T-helper 9 cell (primary cell): ENCODE results near the gene ATP6AP2.
A peak's percentile ranks its signal among the peaks of the same experiment; 100 is the strongest.
"Not testable (repeated sequence)": the region's sequence is repeated elsewhere in the genome, so short reads cannot be mapped to it uniquely, and the experiment has no call there.

Source experiments
- DNase-seq: peaks from one replicate; pipeline ENCODE4 v3.0.0-alpha.2; 2020
- total RNA-seq, 2 donors: gene quantifications; one replicate each; lab custom pipeline; 2026; lab: John Stamatoyannopoulos, UW

ATP6AP2 gene
- total RNA-seq = 105 to 115 reads per million in 2 donors

DNA sequence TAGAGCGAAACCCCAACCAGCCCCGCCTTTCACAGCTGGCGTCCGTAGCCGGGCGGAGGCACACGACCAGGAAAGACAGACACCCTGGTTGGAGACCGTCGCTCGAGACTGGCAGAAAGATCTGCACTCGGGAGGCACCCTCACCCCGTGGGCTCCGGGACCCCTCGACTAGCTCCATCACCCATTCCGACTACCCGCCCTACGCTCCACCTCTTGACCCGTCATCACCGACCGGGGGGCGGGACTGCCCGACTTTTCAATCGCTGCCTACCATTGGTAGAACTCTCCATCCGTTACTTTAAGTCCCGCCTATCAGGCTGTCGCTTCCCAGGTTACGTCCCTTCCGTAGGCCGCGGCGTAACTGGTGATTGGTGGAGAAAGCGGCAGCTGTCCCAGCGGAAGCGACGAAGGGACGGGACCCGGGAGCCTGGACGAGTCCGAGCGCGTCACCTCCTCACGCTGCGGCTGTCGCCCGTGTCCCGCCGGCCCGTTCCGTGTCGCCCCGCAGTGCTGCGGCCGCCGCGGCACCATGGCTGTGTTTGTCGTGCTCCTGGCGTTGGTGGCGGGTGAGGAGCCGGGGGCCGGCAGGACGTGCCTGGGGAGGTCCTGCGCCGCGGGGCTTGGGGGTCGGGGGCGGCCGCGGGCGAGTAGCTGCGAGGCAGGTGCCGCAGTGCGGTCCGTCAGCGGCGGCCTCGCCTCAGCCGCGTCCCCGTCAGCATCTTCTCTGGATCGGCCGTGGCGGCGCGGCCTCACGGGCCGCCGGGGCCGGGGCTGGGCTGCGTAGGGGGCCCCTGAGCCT, at the start of gene ATP6AP2:
ATP6AP2 (plus strand) TSS at position 434 of the 799 bp plus-strand sequence; CDS start at position 530, 96 bp downstream.
- DNase-seq = peak; percentile 79

DNA sequence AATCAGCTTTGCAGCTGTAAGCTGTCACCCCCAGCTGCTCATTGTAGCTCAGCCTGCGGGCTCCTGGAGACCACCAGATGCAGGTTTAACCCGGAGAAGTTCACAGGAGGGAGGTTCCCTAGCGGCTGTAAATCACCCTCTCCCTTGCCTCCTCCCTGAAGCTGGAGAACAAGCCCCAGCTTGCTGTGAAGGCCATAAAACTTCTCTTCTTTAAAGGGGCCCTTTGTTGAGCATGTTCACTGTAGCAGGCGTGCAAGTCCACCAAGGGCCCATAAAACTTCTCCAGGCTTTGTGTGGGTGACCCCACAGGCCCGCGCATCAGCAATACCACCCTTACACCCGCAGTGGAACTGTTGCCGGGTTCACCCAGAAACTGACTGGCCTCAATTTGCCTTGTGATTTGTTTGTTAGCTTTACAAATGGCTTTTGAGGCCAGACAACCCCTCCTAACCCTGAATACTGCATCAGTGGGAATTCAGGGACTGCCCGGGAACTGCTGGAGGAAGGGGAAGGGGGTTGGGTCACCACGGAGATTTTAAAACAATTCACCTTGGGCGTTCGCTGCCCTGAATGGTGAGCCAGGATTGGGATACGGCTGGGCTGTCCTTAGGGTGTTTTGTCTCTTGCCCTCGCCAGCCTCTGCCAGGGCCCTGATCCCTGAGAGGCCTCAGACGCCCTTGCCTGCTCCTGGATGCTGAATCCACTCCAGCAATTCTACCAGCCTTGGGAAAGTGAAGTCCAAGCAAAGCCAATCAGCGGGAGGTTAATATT, 49.5 kb upstream of the ATP6AP2 start:
- no peak for DNase-seq

DNA sequence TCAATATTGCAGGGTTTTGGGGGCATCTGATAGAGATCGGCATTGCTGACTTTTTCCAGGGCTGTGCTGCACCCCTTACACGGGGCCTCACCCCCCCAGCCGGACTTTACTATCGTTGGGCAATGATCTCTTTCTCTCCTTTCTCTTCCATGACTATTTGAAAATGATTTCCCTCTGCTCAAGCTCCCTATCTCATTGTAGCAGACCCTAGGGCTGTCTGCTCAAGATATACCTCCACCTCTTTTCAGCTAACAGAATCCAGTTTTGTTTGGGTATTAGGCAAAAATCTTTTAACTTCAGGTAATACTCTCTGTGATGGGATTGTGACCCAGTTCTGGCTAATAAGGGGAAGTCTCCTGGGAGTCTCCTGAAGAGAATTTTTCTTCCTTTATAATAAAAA, 43.5 kb upstream of the ATP6AP2 start:
- DNase-seq = no peak

DNA sequence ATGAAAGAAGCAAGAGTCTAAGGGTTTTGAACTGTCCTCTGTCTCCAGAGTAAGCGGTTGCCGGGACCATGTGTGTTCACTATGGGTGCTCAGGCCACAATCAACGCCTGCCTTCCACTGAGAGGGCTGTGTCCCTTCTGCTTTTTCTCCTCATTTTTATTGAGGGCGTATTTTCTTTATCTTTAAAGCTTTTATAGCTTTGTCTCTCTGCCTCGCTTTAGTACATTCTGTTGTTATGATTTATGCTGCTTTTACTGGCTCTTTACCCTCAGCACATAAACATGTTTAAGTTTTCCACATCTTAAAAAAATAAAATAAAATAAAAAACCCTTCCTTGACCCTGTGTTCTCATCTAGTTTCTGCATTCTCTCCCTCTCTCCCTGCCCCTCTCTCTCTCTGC, 42.4 kb upstream of the ATP6AP2 start:
- no peak for DNase-seq

- peak; percentile 59 for DNase-seq
Measured at GRCh38 chrX:40539214-40540142, 41.3 kb upstream of the ATP6AP2 start.

- no peak for DNase-seq
Measured at GRCh38 chrX:40542208-40542607, 38.6 kb upstream of the ATP6AP2 start.

DNA sequence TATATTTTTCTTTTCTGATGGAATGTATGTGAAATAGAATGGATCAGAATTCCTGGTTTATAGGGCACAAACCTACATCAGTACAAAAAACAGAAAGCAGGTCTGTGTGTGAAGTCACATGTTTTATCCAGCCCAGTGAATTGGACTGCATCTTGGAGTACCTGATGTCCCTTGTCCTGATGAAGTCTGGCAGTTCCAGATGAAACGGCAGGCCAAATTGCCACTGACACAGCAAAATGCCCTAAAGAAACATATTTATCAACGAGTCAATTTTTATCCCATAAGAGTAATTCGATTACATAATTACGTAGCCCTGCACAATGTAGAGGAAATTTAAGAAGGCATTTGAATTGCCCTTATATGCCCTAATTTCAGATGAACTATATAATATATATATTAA, 37.8 kb upstream of the ATP6AP2 start:
- no peak for DNase-seq

GRCh38 chrX:40543661-40544328, 37.0 kb upstream of the ATP6AP2 start:
- DNase-seq = no peak

DNA sequence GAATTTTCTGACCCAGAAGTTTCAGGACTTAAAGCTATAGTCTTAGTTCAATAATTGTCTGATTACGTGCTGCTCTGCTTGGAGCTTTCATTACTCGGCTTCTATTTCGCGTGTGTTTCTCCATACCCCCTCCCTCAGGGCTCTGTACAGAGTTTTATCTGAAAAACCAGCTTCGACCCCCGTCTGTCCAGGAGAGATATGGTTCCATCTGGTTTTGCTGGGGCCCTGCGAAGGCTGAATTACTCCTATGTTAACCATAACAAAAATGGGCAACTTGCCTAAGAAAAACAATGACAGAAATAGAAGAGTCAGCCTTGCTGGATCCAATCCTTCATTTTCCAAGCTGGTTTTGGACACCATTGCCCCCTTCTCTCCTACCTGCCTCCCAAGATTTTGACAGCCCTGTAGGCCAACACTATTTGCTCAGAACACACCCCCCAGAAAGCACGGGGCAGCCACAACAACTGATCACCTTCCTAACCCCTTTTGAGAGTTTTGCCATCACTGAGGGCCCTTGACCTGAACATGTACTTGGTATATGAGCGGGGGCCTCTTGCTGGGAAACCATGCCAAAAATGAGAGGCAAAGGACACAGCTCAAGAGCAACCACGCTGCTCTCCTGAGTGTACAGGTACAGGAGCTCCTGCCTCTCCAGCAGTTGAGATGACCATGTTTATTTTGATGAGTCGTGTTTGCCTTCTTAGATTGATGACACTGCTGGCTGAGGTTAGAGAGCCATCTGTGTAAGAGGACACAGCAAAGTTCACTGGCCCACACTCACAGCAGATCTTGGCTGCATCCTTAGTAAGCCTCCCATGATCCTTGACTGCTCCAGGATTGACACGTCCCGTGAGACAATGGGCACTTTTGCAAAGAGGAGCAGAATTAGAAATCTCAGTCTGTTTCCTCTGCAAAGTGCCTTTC, 36.2 kb upstream of the ATP6AP2 start:
- no peak for DNase-seq

DNA sequence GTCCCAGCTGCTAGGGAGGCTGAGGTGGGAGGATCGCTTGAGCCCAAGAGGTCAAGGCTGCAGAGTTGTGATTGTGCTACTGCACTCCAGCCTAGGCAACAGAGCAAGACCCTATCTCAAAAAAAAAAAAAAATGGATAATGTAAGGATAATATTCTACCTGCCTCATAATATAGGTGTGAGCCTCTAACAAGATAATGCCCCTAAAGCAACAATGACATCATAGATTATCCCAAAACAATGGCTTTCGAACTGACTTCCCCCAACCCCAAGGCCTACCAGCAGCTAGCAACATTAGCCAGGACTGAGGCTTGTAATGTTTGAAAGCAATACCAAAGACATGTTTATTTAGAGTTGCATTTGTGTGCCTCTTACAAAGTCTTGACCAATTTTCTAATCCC, 33.9 kb upstream of the ATP6AP2 start:
- DNase-seq = no peak

DNA sequence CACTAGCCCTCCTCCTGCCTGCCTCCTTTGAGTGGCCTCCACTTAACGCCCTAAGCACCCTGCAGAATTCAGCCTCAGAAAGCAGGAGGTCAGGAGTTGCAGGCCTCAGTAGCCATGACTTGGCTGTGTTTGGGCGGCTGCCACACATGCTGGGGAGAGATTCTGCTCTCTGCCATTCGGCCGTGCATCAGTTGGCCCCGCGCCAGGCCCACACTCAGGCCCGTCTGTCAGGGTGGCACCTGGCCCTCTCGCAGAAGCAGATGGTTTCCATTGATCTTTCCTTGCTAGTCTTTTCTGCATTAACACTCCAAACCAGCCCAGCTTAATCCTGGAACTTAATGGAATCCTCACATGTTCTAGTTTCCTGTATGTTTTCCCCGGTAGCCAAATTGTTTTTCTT, 30.7 kb upstream of the ATP6AP2 start:
- DNase-seq = no peak

GRCh38 chrX:40552768-40553167, 28.0 kb upstream of the ATP6AP2 start:
- DNase-seq = no peak

GRCh38 chrX:40558590-40558989, 22.2 kb upstream of the ATP6AP2 start:
- DNase-seq = no peak

- no peak for DNase-seq
Measured at GRCh38 chrX:40563784-40564183, 17.0 kb upstream of the ATP6AP2 start.

GRCh38 chrX:40564447-40564846, 16.3 kb upstream of the ATP6AP2 start:
- no peak for DNase-seq

DNA sequence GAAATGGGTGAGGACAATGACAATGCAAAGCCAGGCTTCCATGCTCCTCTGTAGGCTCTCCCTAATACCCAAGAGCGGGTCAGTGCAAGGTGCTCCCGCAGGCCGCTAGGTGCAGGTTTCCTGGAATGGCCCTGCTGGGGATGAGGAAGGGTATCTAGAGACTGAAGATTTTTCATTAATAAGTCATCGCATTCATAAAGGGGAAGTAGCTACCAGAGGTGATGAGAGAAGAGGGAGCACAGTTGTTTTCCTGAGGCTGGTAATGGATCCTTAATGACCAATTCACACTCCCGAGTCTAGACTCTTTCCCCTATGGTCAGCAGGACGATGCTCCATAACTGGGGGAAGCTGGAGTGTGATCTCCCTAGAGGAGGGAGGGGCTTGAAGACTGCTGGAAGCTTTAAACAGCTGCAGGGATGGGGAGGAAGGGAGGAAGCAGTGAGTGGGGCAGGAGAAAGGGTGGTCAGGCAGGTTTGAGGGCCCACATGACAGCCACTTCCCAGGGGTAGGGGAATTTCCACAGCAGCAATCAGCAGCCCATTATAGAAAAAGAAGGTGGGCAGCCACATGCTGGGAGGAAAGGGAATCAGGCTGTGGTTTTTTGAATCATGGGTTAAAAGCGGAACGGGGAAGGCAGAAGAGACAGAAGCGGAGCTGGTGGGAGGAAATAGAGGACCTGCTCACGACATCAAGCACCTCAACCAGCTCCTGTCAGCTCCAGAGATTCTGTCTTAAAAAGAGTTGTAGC, 10.2 kb upstream of the ATP6AP2 start:
- DNase-seq = no peak

DNA sequence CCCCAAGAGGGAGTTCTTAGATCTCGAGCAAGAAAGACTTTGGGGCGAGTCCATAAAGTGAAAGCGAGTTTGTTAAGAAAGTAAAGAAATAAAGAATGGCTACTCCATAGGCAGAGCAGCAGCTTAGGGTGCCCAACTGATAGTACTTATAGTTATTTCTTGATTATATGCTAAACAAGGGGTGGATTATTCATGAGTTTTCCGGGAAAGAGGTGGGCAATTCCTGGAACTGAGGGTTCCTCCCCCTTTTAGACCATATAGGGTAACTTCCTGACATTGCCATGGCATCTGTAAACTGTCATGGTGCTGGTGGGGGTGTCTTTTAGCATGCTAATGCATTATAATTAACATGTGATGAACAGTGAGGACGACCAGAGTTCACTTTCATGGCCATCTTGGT, 9.6 kb upstream of the ATP6AP2 start:
- DNase-seq = not testable (repeated sequence)

DNA sequence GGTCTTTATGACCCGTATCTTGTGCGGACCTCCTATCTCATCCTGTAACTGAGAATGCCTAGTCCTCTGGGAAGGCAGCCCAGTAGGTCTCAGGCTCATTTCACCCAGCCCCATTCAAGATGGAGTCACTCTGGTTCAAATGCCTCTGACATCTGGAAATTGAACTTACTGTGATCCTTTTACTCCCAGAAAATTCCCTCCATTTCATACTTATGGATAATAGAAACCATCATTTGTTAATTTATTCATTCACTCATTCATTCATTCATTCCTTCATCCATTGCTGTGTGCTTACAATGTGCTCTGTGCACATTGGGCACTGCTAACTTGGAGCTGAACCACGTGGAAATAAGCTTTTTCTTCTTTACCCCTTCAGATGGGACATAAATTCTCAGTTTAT, 9.2 kb upstream of the ATP6AP2 start:
- no peak for DNase-seq

GRCh38 chrX:40573763-40574162, 7.0 kb upstream of the ATP6AP2 start:
- DNase-seq = no peak

- not testable (repeated sequence) for DNase-seq
Measured at GRCh38 chrX:40575411-40575810, 5.4 kb upstream of the ATP6AP2 start.
